Measurements from ENCODE around the gene GPC4. TPM values are rescaled to one million over a fixed set of nuclear protein-coding genes. Genes with fewer than 3 reads are reported as not detected.
A peak's percentile ranks its signal among the peaks of the same experiment; 100 is the strongest.

Gene GPC4
- total RNA-seq: 10 to 100 TPM; 17.3 to 19.2 TPM
- long read RNA-seq, donor 1, full-length matches to known transcripts: 7 of 11 reads
- long read RNA-seq, donor 1, partial matches to known transcripts: 3 of 11 reads
- long read RNA-seq, donor 1, other reads (novel, unspliced or antisense): 1 of 11 reads
- long read RNA-seq, donor 2, full-length matches to known transcripts: 15 of 22 reads
- long read RNA-seq, donor 2, partial matches to known transcripts: 1 of 22 reads
- long read RNA-seq, donor 2, other reads (novel, unspliced or antisense): 6 of 22 reads

- peak; percentile 78 for DNase-seq (ENCODE audit: low spot score)
- intact Hi-C loops (cut with DNase I): loop anchor here in 1 of 2 donors (10.0 kb wide), 1 partner anchor 81 kb away; no protein-coding TSS in a partner anchor
These were observed at the start of gene GPC4 for GRCh38 chrX:133415276-133416105. Gene GPC4 (minus strand): TSS chrX:133415489. CDS start chrX:133414965, 524 bp downstream.

- DNase-seq (ENCODE audit: low spot score): no peak
- intact Hi-C loops (cut with DNase I): no loop called here
These were observed 45.9 kb upstream of the GPC4 start for GRCh38 chrX:133461231-133461630.

GRCh38 chrX:133454924-133455323, 39.6 kb upstream of the GPC4 start:
- intact Hi-C loops (cut with DNase I): no loop called here
- no peak for DNase-seq (ENCODE audit: low spot score)

GRCh38 chrX:133454491-133454914, 39.2 kb upstream of the GPC4 start:
- intact Hi-C loops (cut with DNase I): no loop called here

GRCh38 chrX:133448512-133449076, 33.3 kb upstream of the GPC4 start:
- no peak for DNase-seq (ENCODE audit: low spot score)
- intact Hi-C loops (cut with DNase I): no loop called here

More at GRCh38 chrX:133454491-133454914, 39.2 kb upstream of the GPC4 start:
- DNase-seq (ENCODE audit: low spot score): no peak

GRCh38 chrX:133444952-133445831, 29.9 kb upstream of the GPC4 start:
- no peak for DNase-seq (ENCODE audit: low spot score)
- intact Hi-C loops (cut with DNase I): loop anchor here in 1 of 2 donors (1.0 kb wide), 1 partner anchor 28 kb away; no protein-coding TSS in a partner anchor

- intact Hi-C loops (cut with DNase I): loop anchor here in 1 of 2 donors (1.0 kb wide), 1 partner anchor 29 kb away; no protein-coding TSS in a partner anchor
- DNase-seq (ENCODE audit: low spot score): no peak
These were observed 28.9 kb upstream of the GPC4 start for GRCh38 chrX:133444196-133444595.

- no peak for DNase-seq (ENCODE audit: low spot score)
- intact Hi-C loops (cut with DNase I): no loop called here
These were observed 25.5 kb upstream of the GPC4 start for GRCh38 chrX:133440797-133441163.

GRCh38 chrX:133440081-133440796, 24.9 kb upstream of the GPC4 start:
- no peak for DNase-seq (ENCODE audit: low spot score)
- intact Hi-C loops (cut with DNase I): no loop called here

GRCh38 chrX:133437766-133438165, 22.5 kb upstream of the GPC4 start:
- intact Hi-C loops (cut with DNase I): no loop called here

GRCh38 chrX:133437356-133437755, 22.1 kb upstream of the GPC4 start:
- no peak for DNase-seq (ENCODE audit: low spot score)
- intact Hi-C loops (cut with DNase I): no loop called here

More at GRCh38 chrX:133437766-133438165, 22.5 kb upstream of the GPC4 start:
- DNase-seq (ENCODE audit: low spot score): no peak

- DNase-seq (ENCODE audit: low spot score): no peak
- intact Hi-C loops (cut with DNase I): no loop called here
These were observed 20.3 kb upstream of the GPC4 start for GRCh38 chrX:133435544-133436124.

- intact Hi-C loops (cut with DNase I): no loop called here
- no peak for DNase-seq (ENCODE audit: low spot score)
These were observed 19.0 kb upstream of the GPC4 start for GRCh38 chrX:133434197-133434820.

GRCh38 chrX:133419911-133420310, 4.6 kb upstream of the GPC4 start:
- intact Hi-C loops (cut with DNase I): loop anchor here in 1 of 2 donors (10.0 kb wide), 1 partner anchor 85 kb away; no protein-coding TSS in a partner anchor
- DNase-seq (ENCODE audit: low spot score): no peak

- no peak for DNase-seq (ENCODE audit: low spot score)
- intact Hi-C loops (cut with DNase I): loop anchor here in 1 of 2 donors (10.0 kb wide), 1 partner anchor 84 kb away; no protein-coding TSS in a partner anchor
These were observed 3.3 kb upstream of the GPC4 start for GRCh38 chrX:133418588-133418987.

GRCh38 chrX:133417364-133417763, 2.1 kb upstream of the GPC4 start:
- no peak for DNase-seq (ENCODE audit: low spot score)
- intact Hi-C loops (cut with DNase I): loop anchor here in 1 of 2 donors (10.0 kb wide), 1 partner anchor 83 kb away; no protein-coding TSS in a partner anchor
